HEK293 (cell line): ENCODE measurements around the gene ERO1B.
A peak's percentile ranks its signal among the peaks of the same experiment; 100 is the strongest.

ENCODE experiments used
- CTCF ChIA-PET: fragments of 350-600 bp; formaldehyde crosslinking; extraction: SDS; loops from one replicate; lab custom pipeline; 2021; ENCODE audit warnings: antibody characterized with exemption; lab: Yijun Ruan, JAX
- POLR2A ChIA-PET: fragments of 300-600 bp; formaldehyde crosslinking; extraction: SDS; loops from one replicate; lab custom pipeline; 2020; ENCODE audit warnings: antibody characterized with exemption, inconsistent platforms; lab: Yijun Ruan, JAX
- H3K27ac ChIP-seq: fragments of 200-500 bp; sonication (Bioruptor generic); 2 replicates; pipeline ENCODE4 v1.5.1; 2014; ENCODE audit warnings: low read depth, low read length, control low read depth, inconsistent platforms; ENCODE audit errors: extremely low read depth
- H3K36me3 ChIP-seq, 2 experiments: fragments of 200-500 bp in 1 of 2; sonication (Bioruptor generic) in 1 of 2; 1 replicate in 1 of 2; 2 replicates in 1 of 2; pipeline ENCODE4 v1.5.1; 2014 to 2017; ENCODE audit warnings: inconsistent platforms in 2 of 2, low read length in 2 of 2; ENCODE audit not compliant: control insufficient read depth in 2 of 2, insufficient read depth in 1 of 2
- H3K4me1 ChIP-seq: fragments of 200-500 bp; sonication (Bioruptor generic); 2 replicates; pipeline ENCODE4 v1.5.1; 2014; ENCODE audit warnings: mild to moderate bottlenecking, low read length, inconsistent platforms; ENCODE audit not compliant: control insufficient read depth, insufficient read depth
- H3K4me3 ChIP-seq: 2 replicates; pipeline ENCODE4 v1.5.1; 2011; ENCODE audit warnings: low read depth, mild to moderate bottlenecking, control low read depth, low read length, moderate library complexity
- H3K9me3 ChIP-seq: fragments of 200-500 bp; sonication (Bioruptor generic); 2 replicates; pipeline ENCODE4 v1.5.1; 2014; ENCODE audit warnings: low read depth, low read length, inconsistent platforms; ENCODE audit not compliant: control insufficient read depth, insufficient read depth
- EGR2 ChIP-seq: fragments of 450-650 bp; formaldehyde crosslinking; IDR thresholded peaks from 2 replicates; pipeline ENCODE4 v1.5.1; 2016; ENCODE audit warnings: low read depth, missing biosample characterization, missing genetic modification characterization
- HOXD13 ChIP-seq: sonication (generic); formaldehyde crosslinking; IDR thresholded peaks from 2 replicates; pipeline ENCODE4 v1.8.0; 2022; ENCODE audit warnings: missing genetic modification reagents, borderline replicate concordance
- KLF16 ChIP-seq: fragments of 450-650 bp; formaldehyde crosslinking; IDR thresholded peaks from 2 replicates; pipeline ENCODE4 v1.5.1; 2017; ENCODE audit warnings: missing biosample characterization, missing genetic modification characterization
- OSR2 ChIP-seq: fragments of 450-650 bp; formaldehyde crosslinking; IDR thresholded peaks from 2 replicates; pipeline ENCODE4 v1.5.1; 2016; ENCODE audit warnings: missing biosample characterization, missing genetic modification characterization
- TRIM28 ChIP-seq: IDR thresholded peaks from 2 replicates; pipeline ENCODE4 v1.6.1; 2011; ENCODE audit warnings: low read length, control low read depth, borderline replicate concordance
- YY1 ChIP-seq: fragments of 450-650 bp; formaldehyde crosslinking; IDR thresholded peaks from 2 replicates; pipeline ENCODE4 v1.5.1; 2018; ENCODE audit warnings: missing biosample characterization, missing genetic modification characterization
- ZBTB17 ChIP-seq: fragments of 450-650 bp; formaldehyde crosslinking; IDR thresholded peaks from 2 replicates; pipeline ENCODE4 v1.5.1; 2016; ENCODE audit warnings: missing biosample characterization, missing genetic modification characterization
- ZFP41 ChIP-seq: fragments of 450-650 bp; formaldehyde crosslinking; IDR thresholded peaks from 2 replicates; pipeline ENCODE4 v1.5.1; 2016; ENCODE audit warnings: missing biosample characterization, missing genetic modification characterization, borderline replicate concordance
- ZNF48 ChIP-seq: fragments of 450-650 bp; formaldehyde crosslinking; IDR thresholded peaks from 2 replicates; pipeline ENCODE4 v1.5.1; 2016; ENCODE audit warnings: missing biosample characterization, missing genetic modification characterization
- ZNF571 ChIP-seq: fragments of 450-650 bp; formaldehyde crosslinking; IDR thresholded peaks from 2 replicates; pipeline ENCODE4 v1.5.0; 2017; ENCODE audit warnings: missing biosample characterization, missing genetic modification characterization
- ZSCAN23 ChIP-seq: fragments of 450-650 bp; formaldehyde crosslinking; IDR thresholded peaks from 2 replicates; pipeline ENCODE4 v1.5.1; 2016; ENCODE audit warnings: missing biosample characterization, missing genetic modification characterization
- TF ChIP-seq, protein P1 (sequence below): fragments of 450-650 bp; formaldehyde crosslinking; IDR thresholded peaks from 2 replicates; pipeline ENCODE4 v1.5.1; 2017; ENCODE audit warnings: missing biosample characterization, missing genetic modification characterization
- TF ChIP-seq, protein P2 (sequence below): fragments of 450-650 bp; formaldehyde crosslinking; IDR thresholded peaks from 2 replicates; pipeline ENCODE4; 2016; ENCODE audit warnings: missing biosample characterization, missing genetic modification characterization
- TF ChIP-seq, protein P3 (sequence below): fragments of 450-650 bp; formaldehyde crosslinking; IDR thresholded peaks from 2 replicates; pipeline ENCODE4 v1.5.1; 2016; ENCODE audit warnings: missing biosample characterization, missing genetic modification characterization
- TF ChIP-seq, protein P4 (sequence below): fragments of 450-650 bp; formaldehyde crosslinking; IDR thresholded peaks from 2 replicates; pipeline ENCODE4 v1.5.1; 2016; ENCODE audit warnings: missing biosample characterization, missing genetic modification characterization, borderline replicate concordance
- TF ChIP-seq, protein P5 (sequence below): fragments of 450-650 bp; formaldehyde crosslinking; IDR thresholded peaks from 2 replicates; pipeline ENCODE4 v1.5.1; 2016; ENCODE audit warnings: missing biosample characterization, missing genetic modification characterization
- TF ChIP-seq, protein P6 (sequence below): fragments of 450-650 bp; formaldehyde crosslinking; IDR thresholded peaks from 2 replicates; pipeline ENCODE4 v1.5.1; 2016; ENCODE audit warnings: missing biosample characterization, missing genetic modification characterization

ERO1B gene

DNA sequence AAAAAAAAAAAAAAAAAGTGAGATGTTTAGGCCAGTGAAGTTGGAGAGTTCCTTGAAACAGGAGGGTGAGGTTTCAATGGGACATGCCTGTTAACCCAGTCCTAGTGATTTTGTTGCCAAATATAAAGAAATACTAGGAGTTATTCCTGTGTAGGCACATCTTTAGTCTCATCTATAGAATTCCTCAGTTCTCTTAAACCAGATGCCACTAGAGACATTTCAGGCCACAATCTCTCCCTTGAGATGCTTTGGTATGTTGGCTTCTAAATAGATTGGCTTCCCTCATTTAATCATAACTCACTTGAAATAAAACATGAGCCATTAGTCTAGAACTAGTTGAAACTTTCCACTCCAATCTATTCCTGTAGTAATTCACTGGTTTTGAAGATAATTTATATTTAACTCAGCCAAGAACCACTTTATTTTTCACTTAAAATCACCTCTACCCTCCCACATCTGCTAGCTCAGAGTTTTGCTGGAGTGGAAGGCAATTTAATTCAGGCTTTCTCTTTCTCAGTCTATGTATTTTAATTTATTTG is 109.6 kb downstream of the ERO1B start:
- CTCF ChIA-PET = interaction anchor here (0.5 to 0.6 kb wide), 3 partner anchors 17 to 1459 kb away, joined by 3 to 5 read pairs (median 4); no protein-coding TSS in a partner anchor
- Histone ChIP-seq H3K4me3 (no peak overlapping the region), H3K9me3 (no peaks in the 10 kb centered on the region), H3K4me1 (no peaks in the 10 kb centered on the region), H3K36me3 (peaks cover 6 to 7% of the 10 kb centered on the region in 2 experiments; a peak in 2 of 3 replicates), H3K27ac (no peak overlapping the region)
- no peak for TF ChIP-seq EGR2 (tag by site-specific recombination)
- TF ChIP-seq, protein P1, sequence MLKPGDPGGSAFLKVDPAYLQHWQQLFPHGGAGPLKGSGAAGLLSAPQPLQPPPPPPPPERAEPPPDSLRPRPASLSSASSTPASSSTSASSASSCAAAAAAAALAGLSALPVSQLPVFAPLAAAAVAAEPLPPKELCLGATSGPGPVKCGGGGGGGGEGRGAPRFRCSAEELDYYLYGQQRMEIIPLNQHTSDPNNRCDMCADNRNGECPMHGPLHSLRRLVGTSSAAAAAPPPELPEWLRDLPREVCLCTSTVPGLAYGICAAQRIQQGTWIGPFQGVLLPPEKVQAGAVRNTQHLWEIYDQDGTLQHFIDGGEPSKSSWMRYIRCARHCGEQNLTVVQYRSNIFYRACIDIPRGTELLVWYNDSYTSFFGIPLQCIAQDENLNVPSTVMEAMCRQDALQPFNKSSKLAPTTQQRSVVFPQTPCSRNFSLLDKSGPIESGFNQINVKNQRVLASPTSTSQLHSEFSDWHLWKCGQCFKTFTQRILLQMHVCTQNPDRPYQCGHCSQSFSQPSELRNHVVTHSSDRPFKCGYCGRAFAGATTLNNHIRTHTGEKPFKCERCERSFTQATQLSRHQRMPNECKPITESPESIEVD (tag by site-specific recombination) = 0 out of 2 replicates have a peak, but pooled peaks have one; percentile 41
- POLR2A ChIA-PET = interaction anchor here (0.7 kb wide), 2 partner anchors 320 to 601 kb away, joined by 3 read pairs; no protein-coding TSS in a partner anchor

DNA sequence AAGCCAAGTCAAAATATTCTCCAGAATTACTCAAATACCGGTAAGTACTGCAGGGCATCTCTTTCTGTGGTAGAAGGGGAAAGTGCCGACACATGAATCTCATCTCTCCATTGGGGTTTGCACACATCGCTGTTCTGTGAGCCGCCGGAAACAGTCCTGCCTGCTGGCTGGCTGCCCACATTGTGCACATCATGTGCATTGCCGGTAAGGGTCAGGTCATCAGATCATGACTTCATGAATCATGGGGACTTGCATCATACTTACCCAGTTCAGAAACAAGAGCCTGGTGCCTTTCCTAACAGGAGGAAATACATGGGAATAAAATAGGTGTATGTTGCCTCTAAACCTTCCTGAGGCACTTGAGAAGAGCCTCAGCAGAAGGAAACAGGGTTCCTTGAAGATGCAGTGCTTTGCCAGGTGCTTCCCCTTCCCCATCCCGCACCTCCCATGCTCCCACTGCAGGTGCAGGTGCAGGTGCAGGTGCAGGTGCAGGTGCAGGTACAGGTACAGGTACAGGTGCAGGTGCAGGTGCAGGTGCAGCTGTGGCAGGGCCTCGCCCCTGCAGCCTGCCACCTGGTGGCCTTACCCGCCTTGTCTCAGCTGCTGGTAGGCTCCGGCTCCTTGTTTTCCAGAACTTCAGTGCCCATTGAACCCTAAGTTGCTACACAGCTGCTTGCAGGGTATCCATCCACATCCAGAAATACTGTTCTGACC is 112.9 kb downstream of the ERO1B start:
- H3K27ac ChIP-seq = no peak overlapping the region
- H3K9me3 ChIP-seq = no peaks in the 10 kb centered on the region
- no peaks in the 10 kb centered on the region for H3K4me1 ChIP-seq
- peaks cover 6 to 10% of the 10 kb centered on the region in 2 experiments; a peak in 2 of 3 replicates for H3K36me3 ChIP-seq
- POLR2A ChIA-PET = no interaction called here
- CTCF ChIA-PET = interaction anchor here (1.2 kb wide), 1 partner anchor 44 kb away, joined by 4 read pairs; no protein-coding TSS in a partner anchor
- H3K4me3 ChIP-seq = no peak overlapping the region
- TF ChIP-seq, protein P2, sequence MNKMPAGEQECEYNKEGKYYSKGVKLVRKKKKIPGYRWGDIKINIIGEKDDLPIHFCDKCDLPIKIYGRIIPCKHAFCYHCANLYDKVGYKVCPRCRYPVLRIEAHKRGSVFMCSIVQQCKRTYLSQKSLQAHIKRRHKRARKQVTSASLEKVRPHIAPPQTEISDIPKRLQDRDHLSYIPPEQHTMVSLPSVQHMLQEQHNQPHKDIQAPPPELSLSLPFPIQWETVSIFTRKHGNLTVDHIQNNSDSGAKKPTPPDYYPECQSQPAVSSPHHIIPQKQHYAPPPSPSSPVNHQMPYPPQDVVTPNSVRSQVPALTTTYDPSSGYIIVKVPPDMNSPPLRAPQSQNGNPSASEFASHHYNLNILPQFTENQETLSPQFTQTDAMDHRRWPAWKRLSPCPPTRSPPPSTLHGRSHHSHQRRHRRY (tag by site-specific recombination) = no peak
- TF ChIP-seq HOXD13 (CRISPR knock-in tag) = no peak
- no peak for TF ChIP-seq ZFP41 (tag by site-specific recombination)
- no peak for TF ChIP-seq OSR2 (tag by site-specific recombination)
- TF ChIP-seq YY1 (tag by site-specific recombination) = no peak
- no peak for TF ChIP-seq KLF16 (tag by site-specific recombination)
- no peak for TF ChIP-seq ZNF571 (tag by site-specific recombination)
- TF ChIP-seq, protein P3, sequence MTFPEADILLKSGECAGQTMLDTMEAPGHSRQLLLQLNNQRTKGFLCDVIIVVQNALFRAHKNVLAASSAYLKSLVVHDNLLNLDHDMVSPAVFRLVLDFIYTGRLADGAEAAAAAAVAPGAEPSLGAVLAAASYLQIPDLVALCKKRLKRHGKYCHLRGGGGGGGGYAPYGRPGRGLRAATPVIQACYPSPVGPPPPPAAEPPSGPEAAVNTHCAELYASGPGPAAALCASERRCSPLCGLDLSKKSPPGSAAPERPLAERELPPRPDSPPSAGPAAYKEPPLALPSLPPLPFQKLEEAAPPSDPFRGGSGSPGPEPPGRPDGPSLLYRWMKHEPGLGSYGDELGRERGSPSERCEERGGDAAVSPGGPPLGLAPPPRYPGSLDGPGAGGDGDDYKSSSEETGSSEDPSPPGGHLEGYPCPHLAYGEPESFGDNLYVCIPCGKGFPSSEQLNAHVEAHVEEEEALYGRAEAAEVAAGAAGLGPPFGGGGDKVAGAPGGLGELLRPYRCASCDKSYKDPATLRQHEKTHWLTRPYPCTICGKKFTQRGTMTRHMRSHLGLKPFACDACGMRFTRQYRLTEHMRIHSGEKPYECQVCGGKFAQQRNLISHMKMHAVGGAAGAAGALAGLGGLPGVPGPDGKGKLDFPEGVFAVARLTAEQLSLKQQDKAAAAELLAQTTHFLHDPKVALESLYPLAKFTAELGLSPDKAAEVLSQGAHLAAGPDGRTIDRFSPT (tag by site-specific recombination) = no peak
- TF ChIP-seq, protein P4, sequence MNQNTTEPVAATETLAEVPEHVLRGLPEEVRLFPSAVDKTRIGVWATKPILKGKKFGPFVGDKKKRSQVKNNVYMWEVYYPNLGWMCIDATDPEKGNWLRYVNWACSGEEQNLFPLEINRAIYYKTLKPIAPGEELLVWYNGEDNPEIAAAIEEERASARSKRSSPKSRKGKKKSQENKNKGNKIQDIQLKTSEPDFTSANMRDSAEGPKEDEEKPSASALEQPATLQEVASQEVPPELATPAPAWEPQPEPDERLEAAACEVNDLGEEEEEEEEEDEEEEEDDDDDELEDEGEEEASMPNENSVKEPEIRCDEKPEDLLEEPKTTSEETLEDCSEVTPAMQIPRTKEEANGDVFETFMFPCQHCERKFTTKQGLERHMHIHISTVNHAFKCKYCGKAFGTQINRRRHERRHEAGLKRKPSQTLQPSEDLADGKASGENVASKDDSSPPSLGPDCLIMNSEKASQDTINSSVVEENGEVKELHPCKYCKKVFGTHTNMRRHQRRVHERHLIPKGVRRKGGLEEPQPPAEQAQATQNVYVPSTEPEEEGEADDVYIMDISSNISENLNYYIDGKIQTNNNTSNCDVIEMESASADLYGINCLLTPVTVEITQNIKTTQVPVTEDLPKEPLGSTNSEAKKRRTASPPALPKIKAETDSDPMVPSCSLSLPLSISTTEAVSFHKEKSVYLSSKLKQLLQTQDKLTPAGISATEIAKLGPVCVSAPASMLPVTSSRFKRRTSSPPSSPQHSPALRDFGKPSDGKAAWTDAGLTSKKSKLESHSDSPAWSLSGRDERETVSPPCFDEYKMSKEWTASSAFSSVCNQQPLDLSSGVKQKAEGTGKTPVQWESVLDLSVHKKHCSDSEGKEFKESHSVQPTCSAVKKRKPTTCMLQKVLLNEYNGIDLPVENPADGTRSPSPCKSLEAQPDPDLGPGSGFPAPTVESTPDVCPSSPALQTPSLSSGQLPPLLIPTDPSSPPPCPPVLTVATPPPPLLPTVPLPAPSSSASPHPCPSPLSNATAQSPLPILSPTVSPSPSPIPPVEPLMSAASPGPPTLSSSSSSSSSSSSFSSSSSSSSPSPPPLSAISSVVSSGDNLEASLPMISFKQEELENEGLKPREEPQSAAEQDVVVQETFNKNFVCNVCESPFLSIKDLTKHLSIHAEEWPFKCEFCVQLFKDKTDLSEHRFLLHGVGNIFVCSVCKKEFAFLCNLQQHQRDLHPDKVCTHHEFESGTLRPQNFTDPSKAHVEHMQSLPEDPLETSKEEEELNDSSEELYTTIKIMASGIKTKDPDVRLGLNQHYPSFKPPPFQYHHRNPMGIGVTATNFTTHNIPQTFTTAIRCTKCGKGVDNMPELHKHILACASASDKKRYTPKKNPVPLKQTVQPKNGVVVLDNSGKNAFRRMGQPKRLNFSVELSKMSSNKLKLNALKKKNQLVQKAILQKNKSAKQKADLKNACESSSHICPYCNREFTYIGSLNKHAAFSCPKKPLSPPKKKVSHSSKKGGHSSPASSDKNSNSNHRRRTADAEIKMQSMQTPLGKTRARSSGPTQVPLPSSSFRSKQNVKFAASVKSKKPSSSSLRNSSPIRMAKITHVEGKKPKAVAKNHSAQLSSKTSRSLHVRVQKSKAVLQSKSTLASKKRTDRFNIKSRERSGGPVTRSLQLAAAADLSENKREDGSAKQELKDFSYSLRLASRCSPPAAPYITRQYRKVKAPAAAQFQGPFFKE (tag by site-specific recombination) = no peak
- TF ChIP-seq, protein P5, sequence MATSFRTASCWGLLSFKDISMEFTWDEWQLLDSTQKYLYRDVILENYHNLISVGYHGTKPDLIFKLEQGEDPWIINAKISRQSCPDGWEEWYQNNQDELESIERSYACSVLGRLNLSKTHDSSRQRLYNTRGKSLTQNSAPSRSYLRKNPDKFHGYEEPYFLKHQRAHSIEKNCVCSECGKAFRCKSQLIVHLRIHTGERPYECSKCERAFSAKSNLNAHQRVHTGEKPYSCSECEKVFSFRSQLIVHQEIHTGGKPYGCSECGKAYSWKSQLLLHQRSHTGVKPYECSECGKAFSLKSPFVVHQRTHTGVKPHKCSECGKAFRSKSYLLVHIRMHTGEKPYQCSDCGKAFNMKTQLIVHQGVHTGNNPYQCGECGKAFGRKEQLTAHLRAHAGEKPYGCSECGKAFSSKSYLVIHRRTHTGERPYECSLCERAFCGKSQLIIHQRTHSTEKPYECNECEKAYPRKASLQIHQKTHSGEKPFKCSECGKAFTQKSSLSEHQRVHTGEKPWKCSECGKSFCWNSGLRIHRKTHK (tag by site-specific recombination) = no peak
- TF ChIP-seq ZSCAN23 (tag by site-specific recombination) = no peak
- TF ChIP-seq ZBTB17 (tag by site-specific recombination) = peak; percentile 84
- TF ChIP-seq, protein P6, sequence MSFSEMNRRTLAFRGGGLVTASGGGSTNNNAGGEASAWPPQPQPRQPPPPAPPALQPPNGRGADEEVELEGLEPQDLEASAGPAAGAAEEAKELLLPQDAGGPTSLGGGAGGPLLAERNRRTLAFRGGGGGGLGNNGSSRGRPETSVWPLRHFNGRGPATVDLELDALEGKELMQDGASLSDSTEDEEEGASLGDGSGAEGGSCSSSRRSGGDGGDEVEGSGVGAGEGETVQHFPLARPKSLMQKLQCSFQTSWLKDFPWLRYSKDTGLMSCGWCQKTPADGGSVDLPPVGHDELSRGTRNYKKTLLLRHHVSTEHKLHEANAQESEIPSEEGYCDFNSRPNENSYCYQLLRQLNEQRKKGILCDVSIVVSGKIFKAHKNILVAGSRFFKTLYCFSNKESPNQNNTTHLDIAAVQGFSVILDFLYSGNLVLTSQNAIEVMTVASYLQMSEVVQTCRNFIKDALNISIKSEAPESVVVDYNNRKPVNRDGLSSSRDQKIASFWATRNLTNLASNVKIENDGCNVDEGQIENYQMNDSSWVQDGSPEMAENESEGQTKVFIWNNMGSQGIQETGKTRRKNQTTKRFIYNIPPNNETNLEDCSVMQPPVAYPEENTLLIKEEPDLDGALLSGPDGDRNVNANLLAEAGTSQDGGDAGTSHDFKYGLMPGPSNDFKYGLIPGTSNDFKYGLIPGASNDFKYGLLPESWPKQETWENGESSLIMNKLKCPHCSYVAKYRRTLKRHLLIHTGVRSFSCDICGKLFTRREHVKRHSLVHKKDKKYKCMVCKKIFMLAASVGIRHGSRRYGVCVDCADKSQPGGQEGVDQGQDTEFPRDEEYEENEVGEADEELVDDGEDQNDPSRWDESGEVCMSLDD (tag by site-specific recombination) = no peak
- TF ChIP-seq ZNF48 (tag by site-specific recombination) = no peak
- no peak for TF ChIP-seq TRIM28
